ENCODE measurements around the gene SHROOM2.

The SHROOM2 gene

GRCh38 chrX:9829308-9830267, 43.4 kb downstream of the SHROOM2 start:
- TF ChIP-seq USF1 (IDR thresholded peaks at IDR 0.05) = no peak
- TF ChIP-seq YY1 (IDR thresholded peaks at IDR 0.05; ENCODE audit: low read depth) = no peak
- TF ChIP-seq ZBTB7A (IDR thresholded peaks at IDR 0.05; ENCODE audit: low read depth) = no peak
- no peak for TF ChIP-seq REST (IDR thresholded peaks at IDR 0.05; ENCODE audit: low read depth)

GRCh38 chrX:9832811-9833210, 46.6 kb downstream of the SHROOM2 start:
- TF ChIP-seq TAF1 (IDR thresholded peaks at IDR 0.05; ENCODE audit: low read depth) (no peak), NFIC (IDR thresholded peaks at IDR 0.05) (no peak), TEAD4 (IDR thresholded peaks at IDR 0.05) (no peak), YY1 (IDR thresholded peaks at IDR 0.05; ENCODE audit: low read depth) (no peak), REST (IDR thresholded peaks at IDR 0.05; ENCODE audit: low read depth) (no peak), FOXM1 (IDR thresholded peaks at IDR 0.05; ENCODE audit: borderline replicate concordance, low read depth) (no peak), ZBTB7A (IDR thresholded peaks at IDR 0.05; ENCODE audit: low read depth) (no peak), CREB1 (IDR thresholded peaks at IDR 0.05; ENCODE audit: low read depth) (no peak), MAX (IDR thresholded peaks at IDR 0.05) (no peak), EGR1 (IDR thresholded peaks at IDR 0.05) (no peak), TCF12 (IDR thresholded peaks at IDR 0.05; ENCODE audit: low read depth) (no peak), CEBPB (IDR thresholded peaks at IDR 0.05) (no peak), EP300 (IDR thresholded peaks at IDR 0.05; ENCODE audit: borderline replicate concordance) (no peak), RAD21 (IDR thresholded peaks at IDR 0.05; ENCODE audit: low read depth) (no peak), USF1 (IDR thresholded peaks at IDR 0.05) (no peak)

- TF ChIP-seq TEAD4 (IDR thresholded peaks at IDR 0.05) (no peak), TAF1 (IDR thresholded peaks at IDR 0.05; ENCODE audit: low read depth) (no peak), YY1 (IDR thresholded peaks at IDR 0.05; ENCODE audit: low read depth) (no peak), CREB1 (IDR thresholded peaks at IDR 0.05; ENCODE audit: low read depth) (no peak), NFIC (IDR thresholded peaks at IDR 0.05) (no peak), FOXM1 (IDR thresholded peaks at IDR 0.05; ENCODE audit: borderline replicate concordance, low read depth) (no peak), REST (IDR thresholded peaks at IDR 0.05; ENCODE audit: low read depth) (no peak), RAD21 (IDR thresholded peaks at IDR 0.05; ENCODE audit: low read depth) (no peak), CEBPB (IDR thresholded peaks at IDR 0.05) (no peak), TCF12 (IDR thresholded peaks at IDR 0.05; ENCODE audit: low read depth) (no peak), ZBTB7A (IDR thresholded peaks at IDR 0.05; ENCODE audit: low read depth) (no peak), MAX (IDR thresholded peaks at IDR 0.05) (no peak), USF1 (IDR thresholded peaks at IDR 0.05) (no peak), EGR1 (IDR thresholded peaks at IDR 0.05) (no peak), EP300 (IDR thresholded peaks at IDR 0.05; ENCODE audit: borderline replicate concordance) (no peak)
These were observed 49.5 kb downstream of the SHROOM2 start for GRCh38 chrX:9835585-9836210.
